Natural killer cell (primary cell): ENCODE results near the gene CHCHD5. TPM values are rescaled to one million over a fixed set of nuclear protein-coding genes. Genes with fewer than 3 reads are reported as not detected.
A peak's percentile ranks its signal among the peaks of the same experiment; 100 is the strongest.
"Not testable (repeated sequence)": the region's sequence is repeated elsewhere in the genome, so short reads cannot be mapped to it uniquely, and the experiment has no call there.

Experiments used
- ATAC-seq, 3 donors: fragments of 150-1000 bp in 2 of 3; fragments of 200-7000 bp in 1 of 3; cut with Tn5 transposase; 1 replicate in 1 of 3; 2 replicates in 2 of 3; pipeline ENCODE4 v1.10.0; 2021; ENCODE audit warnings: mild to moderate bottlenecking in 2 of 3, moderate library complexity in 2 of 3
- DNase-seq, 2 donors: peaks; one replicate each; pipeline versions ENCODE4 v3.0.0 to v3.0.0-alpha.2; 2013 to 2021; ENCODE audit warnings: mixed read lengths in 1 of 2
- H3K27ac ChIP-seq: one replicate; pipeline ENCODE4 v1.5.1; 2013; ENCODE audit warnings: mild to moderate bottlenecking, low read length
- H3K27me3 ChIP-seq: one replicate; pipeline ENCODE4 v1.6.1; 2013; ENCODE audit warnings: low read length; ENCODE audit not compliant: control insufficient read depth, insufficient read depth
- H3K36me3 ChIP-seq: one replicate; pipeline ENCODE4 v1.6.1; 2013; ENCODE audit warnings: low read length; ENCODE audit not compliant: control insufficient read depth, insufficient read depth
- H3K4me1 ChIP-seq: one replicate; pipeline ENCODE4 v1.6.1; 2013; ENCODE audit warnings: low read length; ENCODE audit not compliant: control insufficient read depth, insufficient read depth
- H3K4me3 ChIP-seq: one replicate; pipeline ENCODE4 v1.5.1; 2013; ENCODE audit warnings: low read length
- H3K9me3 ChIP-seq: one replicate; pipeline ENCODE4 v1.6.1; 2013; ENCODE audit warnings: low read length; ENCODE audit not compliant: control insufficient read depth, insufficient read depth
- H3K27ac Mint-ChIP-seq, 2 donors: one replicate each; pipeline ENCODE4 v1.8.0; 2022; ENCODE audit warnings: mild to moderate bottlenecking in 2 of 2, mixed read lengths in 2 of 2, moderate library complexity in 1 of 2
- H3K27me3 Mint-ChIP-seq, 2 donors: one replicate each; pipeline ENCODE4 v1.8.0; 2022; ENCODE audit warnings: low read depth in 2 of 2, mixed read lengths in 2 of 2
- H3K36me3 Mint-ChIP-seq: one replicate; pipeline ENCODE4 v1.8.0; 2022; ENCODE audit warnings: mixed read lengths
- H3K4me1 Mint-ChIP-seq, 2 donors: one replicate each; pipeline ENCODE4 v1.8.0; 2022; ENCODE audit warnings: mixed read lengths in 2 of 2
- H3K4me3 Mint-ChIP-seq: one replicate; pipeline ENCODE4 v1.8.0; 2022; ENCODE audit warnings: mild to moderate bottlenecking, moderate library complexity, mixed read lengths
- H3K9me3 Mint-ChIP-seq, 2 donors: one replicate each; pipeline ENCODE4 v1.8.0; 2022; ENCODE audit warnings: mixed read lengths in 2 of 2
- WGBS: methylation state at CpG from one replicate; pipeline ENCODE4 v1.1.7; 2013; ENCODE audit warnings: missing lambda C conversion rate; ENCODE audit not compliant: insufficient coverage; 5-methylcytosine and 5-hydroxymethylcytosine counted together
- intact Hi-C: fragments of 100-400 bp; cut with micrococcal nuclease; formaldehyde crosslinking; loops from one replicate; pipeline ENCODE4 v1.14.2; 2022
- total RNA-seq, 4 donors: library from RNA; stranded (reverse); fragments of 120-200 nt in 1 of 4; gene quantifications; one replicate each; pipeline versions ENCODE4 v1.2.3 to v1.2.4, GENCODE V29; 2013 to 2022
- TF ChIP-seq, protein P1 (sequence below): fragments of 200-600 bp; IDR thresholded peaks from one replicate; pipeline ENCODE4 v1.8.0; 2022; ENCODE audit warnings: antibody characterized with exemption

The CHCHD5 gene, protein sequence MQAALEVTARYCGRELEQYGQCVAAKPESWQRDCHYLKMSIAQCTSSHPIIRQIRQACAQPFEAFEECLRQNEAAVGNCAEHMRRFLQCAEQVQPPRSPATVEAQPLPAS
- 10 to 100 TPM; 21.9 to 24.1 (median 22.4) TPM for total RNA-seq
- total RNA-seq (2013), result 10.9 TPM

DNA sequence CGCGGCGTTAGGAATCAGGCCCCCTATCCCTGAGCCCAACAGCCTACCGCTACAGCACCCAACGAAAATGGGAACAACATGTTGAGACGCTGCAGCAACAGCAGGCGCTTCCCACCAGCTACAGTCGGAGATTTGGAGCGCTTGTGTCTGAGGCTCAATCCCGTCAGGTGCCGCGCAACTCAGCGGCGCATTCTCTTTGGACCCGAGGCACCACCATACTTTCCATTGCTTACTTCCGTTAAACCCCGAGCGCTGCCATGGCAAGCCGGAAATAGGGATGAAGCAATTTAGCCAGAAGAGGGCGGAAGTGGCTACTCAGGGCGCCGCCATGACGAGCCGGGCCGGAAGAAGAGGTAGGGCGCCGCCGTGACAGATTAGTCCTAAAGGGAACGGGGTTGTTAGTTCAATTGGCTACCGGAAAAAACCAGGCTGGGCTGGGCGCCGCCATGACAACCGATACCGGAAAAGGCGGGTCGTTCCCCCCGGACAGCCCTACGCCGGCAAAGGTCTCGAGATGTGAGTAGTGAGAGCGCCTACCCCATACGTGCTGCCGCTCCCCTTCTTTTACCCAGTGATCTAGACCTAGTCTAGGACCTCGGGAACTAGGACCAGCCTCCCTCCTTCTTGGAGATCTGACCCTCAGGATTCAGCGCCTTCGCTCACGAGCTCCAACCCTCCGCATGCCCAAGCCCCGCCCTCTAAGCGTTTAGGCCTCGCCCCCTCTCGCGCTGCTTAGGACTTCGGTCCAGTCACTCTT is at the start of gene CHCHD5:
CHCHD5 (plus strand) TSS at position 476 of the 757 bp plus-strand sequence; CDS start at position 515, 39 bp downstream.
- Histone ChIP-seq H3K27ac (peak within 1 kb of the TSS; percentile 96), H3K4me3 (peak within 1 kb of the TSS; percentile 94), H3K4me1 (peaks cover 27% of the 10 kb centered on the region), H3K27me3 (no peaks in the 10 kb centered on the region), H3K9me3 (no peaks in the 10 kb centered on the region), H3K36me3 (peaks cover 10% of the 10 kb centered on the region)
- no peaks in the 10 kb centered on the region for H3K9me3 Mint-ChIP-seq
- DNase-seq (peak; percentile 89 to 95), ATAC-seq (peak; percentile 87 to 95 (median 91))
- peak within 1 kb of the TSS; percentile 97 for H3K4me3 Mint-ChIP-seq
- H3K27ac Mint-ChIP-seq, result peak within 1 kb of the TSS; percentile 95 to 98
- WGBS, result 2% methylated on average over 54 of the region's 54 CpGs
- H3K27me3 Mint-ChIP-seq, result no peaks in the 10 kb centered on the region
- H3K36me3 Mint-ChIP-seq, result no peaks in the 10 kb centered on the region
- peaks cover 31 to 38% of the 10 kb centered on the region in 2 donors for H3K4me1 Mint-ChIP-seq
- TF ChIP-seq, protein P1, sequence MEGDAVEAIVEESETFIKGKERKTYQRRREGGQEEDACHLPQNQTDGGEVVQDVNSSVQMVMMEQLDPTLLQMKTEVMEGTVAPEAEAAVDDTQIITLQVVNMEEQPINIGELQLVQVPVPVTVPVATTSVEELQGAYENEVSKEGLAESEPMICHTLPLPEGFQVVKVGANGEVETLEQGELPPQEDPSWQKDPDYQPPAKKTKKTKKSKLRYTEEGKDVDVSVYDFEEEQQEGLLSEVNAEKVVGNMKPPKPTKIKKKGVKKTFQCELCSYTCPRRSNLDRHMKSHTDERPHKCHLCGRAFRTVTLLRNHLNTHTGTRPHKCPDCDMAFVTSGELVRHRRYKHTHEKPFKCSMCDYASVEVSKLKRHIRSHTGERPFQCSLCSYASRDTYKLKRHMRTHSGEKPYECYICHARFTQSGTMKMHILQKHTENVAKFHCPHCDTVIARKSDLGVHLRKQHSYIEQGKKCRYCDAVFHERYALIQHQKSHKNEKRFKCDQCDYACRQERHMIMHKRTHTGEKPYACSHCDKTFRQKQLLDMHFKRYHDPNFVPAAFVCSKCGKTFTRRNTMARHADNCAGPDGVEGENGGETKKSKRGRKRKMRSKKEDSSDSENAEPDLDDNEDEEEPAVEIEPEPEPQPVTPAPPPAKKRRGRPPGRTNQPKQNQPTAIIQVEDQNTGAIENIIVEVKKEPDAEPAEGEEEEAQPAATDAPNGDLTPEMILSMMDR, result no peak
- intact Hi-C loops, result loop anchor here (1.0 to 5.0 kb wide), 4 partner anchors 42 to 327 kb away; partner anchors contain the start of genes POLR1B, SLC20A1 and ZC3H8

DNA sequence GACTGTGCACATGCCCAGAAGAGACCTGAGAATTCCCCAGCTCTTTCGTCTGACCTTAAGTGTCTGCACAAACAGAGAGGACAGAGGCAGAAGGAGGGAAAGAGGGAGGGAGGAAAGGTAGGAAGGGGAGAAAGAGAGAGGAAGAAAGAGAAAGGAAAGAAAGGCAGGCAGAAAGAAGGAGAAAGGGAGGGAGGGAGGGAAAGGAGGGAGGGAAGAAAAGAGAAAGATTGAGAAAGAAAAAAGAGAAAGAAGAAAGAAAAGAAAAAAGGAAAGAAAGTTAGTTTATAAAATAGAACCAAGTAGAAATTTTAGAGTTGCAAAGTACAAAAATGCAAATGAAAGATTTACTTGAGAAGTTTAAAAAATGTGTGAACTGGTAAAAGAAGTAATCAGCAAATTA is 49.6 kb upstream of the CHCHD5 start:
- TF ChIP-seq, protein P1, result no peak
- 83% methylated on average over 1 of the region's 1 CpG for WGBS
- no peak overlapping the region for H3K4me3 ChIP-seq
- Mint-ChIP-seq H3K9me3 (no peaks in the 10 kb centered on the region), H3K4me1 (no peaks in the 10 kb centered on the region), H3K4me3 (no peak overlapping the region), H3K27me3 (no peaks in the 10 kb centered on the region), H3K36me3 (peaks cover 5% of the 10 kb centered on the region), H3K27ac (no peak overlapping the region)
- H3K27ac ChIP-seq, result no peak overlapping the region
- H3K9me3 ChIP-seq, result no peaks in the 10 kb centered on the region
- H3K4me1 ChIP-seq, result no peaks in the 10 kb centered on the region
- H3K36me3 ChIP-seq, result peaks cover 6% of the 10 kb centered on the region
- no peaks in the 10 kb centered on the region for H3K27me3 ChIP-seq
- DNase-seq (no peak), ATAC-seq (no peak)
- intact Hi-C loops, result no loop called here

DNA sequence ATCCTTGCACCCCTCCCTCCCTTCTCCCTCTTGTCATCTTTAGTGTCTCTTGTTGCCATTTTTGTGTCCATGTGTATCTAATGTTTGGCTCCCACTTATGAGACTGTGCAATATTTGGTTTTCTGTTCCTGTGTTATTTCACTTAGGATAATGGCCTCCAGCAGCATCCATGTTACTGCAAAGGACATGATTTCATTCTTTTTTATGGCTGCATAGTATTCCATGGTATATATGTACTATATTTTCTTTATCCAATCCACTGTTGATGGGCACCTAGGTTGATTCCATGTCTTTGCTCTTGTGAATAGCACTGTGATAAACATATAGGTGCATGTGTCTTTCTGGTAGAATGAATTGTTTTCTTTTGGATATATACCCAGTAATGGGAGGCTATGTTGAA is 47.7 kb upstream of the CHCHD5 start:
- H3K4me3 Mint-ChIP-seq, intact Hi-C loops: not testable (repeated sequence)

DNA sequence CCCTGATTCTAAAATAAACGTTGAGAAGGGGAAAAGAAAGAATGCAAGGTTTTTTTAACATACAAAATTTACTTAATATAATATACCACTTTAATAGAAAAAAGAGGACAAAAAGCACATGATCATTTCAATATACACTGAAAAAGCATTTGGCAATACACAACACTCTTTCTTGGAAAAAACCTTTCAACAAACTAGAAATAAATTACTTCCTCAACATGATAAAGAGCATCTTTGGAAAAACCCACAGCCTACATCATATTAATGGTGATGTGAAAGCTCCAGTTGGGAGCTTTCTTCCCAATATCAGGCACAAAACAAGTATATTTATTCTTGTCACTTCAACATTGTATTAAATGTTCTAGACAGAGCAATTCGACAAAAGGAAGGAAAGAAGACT is 45.1 kb upstream of the CHCHD5 start:
- Mint-ChIP-seq H3K9me3 (no peaks in the 10 kb centered on the region), H3K36me3 (no peaks in the 10 kb centered on the region), H3K27me3 (no peaks in the 10 kb centered on the region), H3K4me1 (peaks cover 0 to 5% of the 10 kb centered on the region in 2 donors), H3K4me3 (no peak overlapping the region), H3K27ac (no peak overlapping the region)
- no peak for ATAC-seq
- no peaks in the 10 kb centered on the region for H3K36me3 ChIP-seq
- WGBS, result no CpG with 5 or more reads among the region's 2 CpGs
- no peak overlapping the region for H3K27ac ChIP-seq
- no peak for DNase-seq
- no peaks in the 10 kb centered on the region for H3K27me3 ChIP-seq
- H3K4me3 ChIP-seq, result no peak overlapping the region
- H3K9me3 ChIP-seq, result no peaks in the 10 kb centered on the region
- intact Hi-C loops, result no loop called here
- H3K4me1 ChIP-seq, result peaks cover 17% of the 10 kb centered on the region
- TF ChIP-seq, protein P1, result no peak

More for the DNA sequence above, 47.7 kb upstream of the CHCHD5 start:
- H3K27ac ChIP-seq, H3K36me3 Mint-ChIP-seq, H3K4me1 Mint-ChIP-seq, H3K27ac Mint-ChIP-seq, DNase-seq, ATAC-seq, H3K36me3 ChIP-seq, H3K9me3 Mint-ChIP-seq, H3K4me1 ChIP-seq, H3K4me3 ChIP-seq, H3K9me3 ChIP-seq, H3K27me3 ChIP-seq, H3K27me3 Mint-ChIP-seq: not testable (repeated sequence)
